GM13977 (cell line): ENCODE measurements around the gene ARHGEF39.

Experiments used
- DNase-seq: peaks from one replicate; pipeline ENCODE4 v3.0.0; 2012; ENCODE audit warnings: low spot score
- in situ Hi-C: fragments of 300-500 bp; cut with MboI; formaldehyde crosslinking; loops from one replicate; pipeline ENCODE4 v1.12.0; 2022; ENCODE audit warnings: low sequenced_read_pairs, low pct_unique_long_range_greater_than_20kb, mixed read lengths, inconsistent platforms; ENCODE audit not compliant: unreplicated experiment
- TF ChIP-seq, protein P1 (sequence below): IDR thresholded peaks from 2 replicates; pipeline ENCODE4 v1.5.1; 2012; ENCODE audit warnings: mild to moderate bottlenecking, control low read depth; ENCODE audit not compliant: insufficient read depth; ENCODE audit errors: extremely low read depth, missing control alignments

ARHGEF39 gene, protein sequence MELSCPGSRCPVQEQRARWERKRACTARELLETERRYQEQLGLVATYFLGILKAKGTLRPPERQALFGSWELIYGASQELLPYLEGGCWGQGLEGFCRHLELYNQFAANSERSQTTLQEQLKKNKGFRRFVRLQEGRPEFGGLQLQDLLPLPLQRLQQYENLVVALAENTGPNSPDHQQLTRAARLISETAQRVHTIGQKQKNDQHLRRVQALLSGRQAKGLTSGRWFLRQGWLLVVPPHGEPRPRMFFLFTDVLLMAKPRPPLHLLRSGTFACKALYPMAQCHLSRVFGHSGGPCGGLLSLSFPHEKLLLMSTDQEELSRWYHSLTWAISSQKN

DNA sequence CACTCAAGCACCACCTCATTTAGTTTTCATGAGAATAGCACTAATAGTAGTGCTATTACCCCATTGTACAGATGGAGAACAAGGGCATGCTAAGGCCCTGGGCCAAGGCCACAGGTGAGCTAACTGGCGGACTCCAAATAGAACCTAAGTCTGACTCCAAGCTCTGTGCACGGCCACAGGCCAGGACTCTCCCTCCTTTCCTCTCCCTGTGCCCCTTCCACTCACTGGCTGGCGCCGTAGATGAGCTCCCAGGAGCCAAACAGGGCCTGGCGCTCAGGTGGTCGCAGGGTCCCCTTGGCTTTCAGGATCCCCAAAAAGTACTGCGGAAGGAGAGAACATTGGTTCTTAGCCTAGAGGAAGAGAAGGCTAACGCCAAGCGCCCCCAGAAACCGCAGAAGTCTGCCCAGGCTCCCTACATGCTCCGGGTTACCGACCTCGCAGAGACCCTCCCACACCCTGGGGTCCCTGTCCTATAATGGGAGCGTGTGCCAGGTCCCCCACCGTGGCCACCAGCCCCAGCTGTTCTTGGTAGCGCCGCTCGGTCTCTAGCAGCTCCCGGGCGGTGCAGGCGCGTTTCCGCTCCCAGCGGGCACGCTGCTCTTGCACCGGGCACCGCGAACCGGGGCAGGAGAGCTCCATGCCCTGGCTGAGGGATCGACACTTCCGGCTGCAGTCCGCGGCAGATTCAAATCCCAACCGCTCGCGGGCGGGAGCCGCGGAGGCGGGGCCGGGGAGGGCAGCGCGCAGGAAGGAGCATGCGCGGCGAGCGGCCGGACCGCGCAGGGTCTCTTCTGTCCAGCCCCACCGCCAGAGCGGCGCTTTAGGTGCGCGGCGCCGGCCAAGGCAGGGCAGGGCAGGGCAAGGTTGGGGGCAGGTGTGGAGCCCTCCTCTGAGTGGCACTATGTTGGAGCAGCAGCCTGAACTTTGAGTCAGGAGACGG, at the start of gene ARHGEF39:
Gene ARHGEF39, minus strand, starts transcription at position 665 of the 940 bp plus-strand sequence. Its CDS starts 26 bp downstream, at position 639.
- in situ Hi-C loops: loop anchor here (10.0 kb wide), 1 partner anchor 60 kb away; no protein-coding TSS in a partner anchor
- TF ChIP-seq, protein P1, sequence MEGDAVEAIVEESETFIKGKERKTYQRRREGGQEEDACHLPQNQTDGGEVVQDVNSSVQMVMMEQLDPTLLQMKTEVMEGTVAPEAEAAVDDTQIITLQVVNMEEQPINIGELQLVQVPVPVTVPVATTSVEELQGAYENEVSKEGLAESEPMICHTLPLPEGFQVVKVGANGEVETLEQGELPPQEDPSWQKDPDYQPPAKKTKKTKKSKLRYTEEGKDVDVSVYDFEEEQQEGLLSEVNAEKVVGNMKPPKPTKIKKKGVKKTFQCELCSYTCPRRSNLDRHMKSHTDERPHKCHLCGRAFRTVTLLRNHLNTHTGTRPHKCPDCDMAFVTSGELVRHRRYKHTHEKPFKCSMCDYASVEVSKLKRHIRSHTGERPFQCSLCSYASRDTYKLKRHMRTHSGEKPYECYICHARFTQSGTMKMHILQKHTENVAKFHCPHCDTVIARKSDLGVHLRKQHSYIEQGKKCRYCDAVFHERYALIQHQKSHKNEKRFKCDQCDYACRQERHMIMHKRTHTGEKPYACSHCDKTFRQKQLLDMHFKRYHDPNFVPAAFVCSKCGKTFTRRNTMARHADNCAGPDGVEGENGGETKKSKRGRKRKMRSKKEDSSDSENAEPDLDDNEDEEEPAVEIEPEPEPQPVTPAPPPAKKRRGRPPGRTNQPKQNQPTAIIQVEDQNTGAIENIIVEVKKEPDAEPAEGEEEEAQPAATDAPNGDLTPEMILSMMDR: peak; percentile 58

DNA sequence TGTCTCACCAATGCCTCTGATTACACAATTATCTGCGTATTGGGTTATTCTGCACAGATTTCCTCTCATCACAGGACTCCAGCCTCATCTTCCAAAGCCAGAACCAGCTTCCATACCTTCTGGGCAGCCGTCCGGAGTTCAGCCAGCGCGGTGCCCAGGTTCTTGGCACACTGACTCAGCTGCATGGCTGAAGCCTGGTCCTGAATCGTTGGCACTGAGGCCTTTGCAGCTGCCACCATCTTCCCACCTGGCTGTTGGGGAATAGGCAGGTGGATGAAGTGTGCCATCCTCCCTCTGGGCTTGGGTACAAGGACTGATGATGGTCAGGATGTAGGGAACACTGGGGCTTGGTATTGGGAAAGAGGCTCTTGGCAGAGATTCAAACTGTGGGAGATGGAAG, 49.1 kb upstream of the ARHGEF39 start:
- TF ChIP-seq, protein P1: no peak
- in situ Hi-C loops: no loop called here
- DNase-seq: no peak

More for the DNA sequence above, at the start of gene ARHGEF39:
- DNase-seq: peak; percentile 93

GRCh38 chr9:35713578-35713977, 48.6 kb upstream of the ARHGEF39 start:
- TF ChIP-seq, protein P1: no peak
- in situ Hi-C loops: no loop called here
- no peak for DNase-seq

- DNase-seq: no peak
- in situ Hi-C loops: no loop called here
- TF ChIP-seq, protein P1: no peak
These were observed 47.9 kb upstream of the ARHGEF39 start for GRCh38 chr9:35712762-35713400.

DNA sequence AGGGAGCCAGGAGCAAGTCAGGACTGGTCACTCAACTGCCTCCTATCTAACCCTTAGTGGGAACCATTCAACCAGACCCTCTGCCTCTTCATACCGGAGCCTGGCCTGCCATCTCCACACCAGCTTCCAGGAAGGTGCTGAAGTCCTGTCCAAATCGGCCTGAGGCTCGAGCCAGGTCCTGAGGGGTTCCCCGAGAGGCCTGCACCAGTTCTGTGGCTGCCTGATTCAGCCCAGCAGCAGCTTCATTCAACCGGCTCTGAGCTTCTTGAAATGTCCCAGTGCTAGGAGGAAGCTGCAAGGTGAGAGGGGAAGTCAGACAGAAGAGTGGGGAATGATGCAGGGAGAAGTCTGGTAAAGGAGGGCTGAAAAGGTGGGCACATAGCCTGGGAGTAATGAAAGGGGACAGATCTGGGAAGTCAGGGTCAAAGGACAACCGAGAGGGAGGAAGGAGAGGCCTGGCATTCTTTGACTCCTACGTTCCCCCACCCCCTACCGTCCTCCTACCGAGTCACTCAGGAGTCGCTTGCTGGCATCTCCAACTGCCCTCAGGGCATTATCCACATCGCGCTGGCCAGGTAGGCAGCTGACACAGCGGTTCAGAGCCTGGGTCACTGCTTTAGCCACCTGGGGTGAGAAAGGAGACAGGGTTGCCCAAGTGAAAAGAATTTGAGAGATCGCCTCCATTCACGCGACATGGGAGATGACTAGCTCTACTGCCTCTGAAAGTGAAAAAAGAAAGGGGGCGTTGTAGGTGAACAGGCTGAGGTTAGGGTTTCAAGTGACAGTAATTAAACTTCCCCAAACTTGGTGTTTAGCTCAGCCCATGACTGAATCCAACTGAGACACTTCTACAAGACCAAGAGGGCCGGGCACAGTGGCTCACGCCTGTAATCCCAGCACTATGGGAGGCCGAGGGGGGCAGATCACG, 46.8 kb upstream of the ARHGEF39 start:
- peak; percentile 60 for DNase-seq
- in situ Hi-C loops: no loop called here
- TF ChIP-seq, protein P1: no peak
